Measurements from ENCODE around the gene WDR86. TPM values are rescaled to one million over a fixed set of nuclear protein-coding genes. Genes with fewer than 3 reads are reported as not detected.

Gene WDR86
- total and polyA plus RNA-seq, 2 experiments from 2014 or later = not detected

DNA sequence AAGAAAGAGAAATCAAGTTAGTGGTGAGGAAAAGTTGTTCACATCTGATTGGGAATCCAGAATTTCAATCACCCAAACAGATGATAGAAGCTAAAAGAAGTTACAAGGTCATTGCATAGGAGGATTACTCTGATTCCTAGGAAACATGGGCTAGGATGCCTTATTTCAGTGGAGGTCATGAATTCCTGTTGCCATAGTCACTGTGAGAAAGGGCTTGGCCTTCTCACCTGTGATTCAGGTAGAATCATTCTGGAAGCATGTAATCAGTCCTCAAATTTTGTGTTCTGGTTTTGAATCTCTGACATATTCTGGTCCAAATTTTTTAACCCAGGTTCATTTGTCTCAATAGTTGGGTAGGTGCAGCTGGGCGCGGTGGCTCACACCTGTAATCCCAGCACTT, 72.5 kb downstream of the WDR86 start:
- in situ Hi-C loops (cut with MboI) = no loop called here
- Histone ChIP-seq H3K9me3 (ENCODE audit: low read depth) (no peaks in the 10 kb centered on the region), H2AFZ (no peak overlapping the region), H3K4me2 (ENCODE audit: unreplicated experiment) (no peak overlapping the region), H3F3A (ENCODE audit: insufficient read depth) (no peaks in the 10 kb centered on the region), H4K20me1 (ENCODE audit: insufficient read depth) (no peaks in the 10 kb centered on the region), H3K36me3 (ENCODE audit: low read depth) (no peaks in the 10 kb centered on the region), H3K79me2 (ENCODE audit: insufficient read depth) (peaks cover 5% of the 10 kb centered on the region), H3K27ac (no peak overlapping the region), H3K9ac (no peak overlapping the region), H3K27me3 (replicated peaks; ENCODE audit: insufficient read depth) (no peaks in the 10 kb centered on the region), H3K4me1 (ENCODE audit: insufficient read depth) (no peaks in the 10 kb centered on the region), H3K9me2 (ENCODE audit: insufficient read depth) (no peaks in the 10 kb centered on the region), H3K4me3 (no peak overlapping the region)
- WGBS, 2 experiments (ENCODE audit: low coverage in 1 of 2, low lambda C conversion rate in 2 of 2, missing lambda C conversion rate in 2 of 2) = 76 to 83% methylated on average over 2 of the region's 2 CpGs
- TF ChIP-seq EZH2 (IDR thresholded peaks at IDR 0.05; ENCODE audit: insufficient read depth, poor library complexity, severe bottlenecking) (no peak), EZH2phosphoT487 (IDR thresholded peaks at IDR 0.05; ENCODE audit: insufficient read depth, low read depth) (no peak)
- no peak for DNase-seq

- Histone ChIP-seq H3K9ac (no peak overlapping the region), H3K9me2 (ENCODE audit: insufficient read depth) (no peaks in the 10 kb centered on the region), H3K4me3 (no peak overlapping the region), H3K27ac (no peak overlapping the region), H3K9me3 (ENCODE audit: low read depth) (no peaks in the 10 kb centered on the region), H2AFZ (no peak overlapping the region), H3K27me3 (replicated peaks; ENCODE audit: insufficient read depth) (no peaks in the 10 kb centered on the region), H3K36me3 (ENCODE audit: low read depth) (no peaks in the 10 kb centered on the region), H3F3A (ENCODE audit: insufficient read depth) (no peaks in the 10 kb centered on the region), H3K79me2 (ENCODE audit: insufficient read depth) (no peaks in the 10 kb centered on the region), H3K4me1 (ENCODE audit: insufficient read depth) (no peaks in the 10 kb centered on the region), H4K20me1 (ENCODE audit: insufficient read depth) (no peaks in the 10 kb centered on the region), H3K4me2 (ENCODE audit: unreplicated experiment) (no peak overlapping the region)
- DNase-seq = no peak
- in situ Hi-C loops (cut with MboI) = no loop called here
- 86 to 88% methylated on average over 12 of the region's 12 CpGs for WGBS, 2 experiments (ENCODE audit: low coverage in 1 of 2, low lambda C conversion rate in 2 of 2, missing lambda C conversion rate in 2 of 2)
- no peak for TF ChIP-seq EZH2 (IDR thresholded peaks at IDR 0.05; ENCODE audit: insufficient read depth, poor library complexity, severe bottlenecking)
- no peak for TF ChIP-seq EZH2phosphoT487 (IDR thresholded peaks at IDR 0.05; ENCODE audit: insufficient read depth, low read depth)
Measured at GRCh38 chr7:151336027-151336708, 73.7 kb downstream of the WDR86 start.

DNA sequence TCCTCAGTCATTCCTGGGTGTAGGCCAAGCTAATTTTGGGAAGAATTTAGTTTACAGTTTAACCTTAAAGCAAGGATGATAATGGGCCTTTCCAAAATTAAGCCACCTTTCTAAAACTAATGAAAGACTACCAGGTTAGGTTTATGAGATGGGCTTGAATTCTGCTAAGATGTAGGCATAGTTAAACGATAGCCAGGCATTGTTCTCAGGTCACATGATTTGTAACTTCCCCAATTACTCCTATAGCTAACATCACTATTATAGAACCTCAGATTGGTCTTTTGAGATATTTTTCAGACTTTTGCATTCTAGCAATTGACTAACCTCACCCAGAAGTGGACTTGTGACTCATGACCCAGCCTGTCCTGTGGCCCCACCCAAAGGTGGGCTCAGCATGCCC, 75.2 kb downstream of the WDR86 start:
- in situ Hi-C loops (cut with MboI) = no loop called here
- TF ChIP-seq EZH2 (IDR thresholded peaks at IDR 0.05; ENCODE audit: insufficient read depth, poor library complexity, severe bottlenecking) (no peak), EZH2phosphoT487 (IDR thresholded peaks at IDR 0.05; ENCODE audit: insufficient read depth, low read depth) (no peak)
- WGBS, 2 experiments (ENCODE audit: low coverage in 1 of 2, low lambda C conversion rate in 2 of 2, missing lambda C conversion rate in 2 of 2) = 75 to 79% methylated on average over 1 of the region's 1 CpG

More for the DNA sequence above, 75.2 kb downstream of the WDR86 start:
- no peak overlapping the region for H3K9ac ChIP-seq
- no peak overlapping the region for H3K4me3 ChIP-seq
- H3F3A ChIP-seq (ENCODE audit: insufficient read depth) = no peaks in the 10 kb centered on the region
- H4K20me1 ChIP-seq (ENCODE audit: insufficient read depth) = no peaks in the 10 kb centered on the region
- H3K79me2 ChIP-seq (ENCODE audit: insufficient read depth) = no peaks in the 10 kb centered on the region
- no peak overlapping the region for H3K27ac ChIP-seq
- H3K9me3 ChIP-seq (ENCODE audit: low read depth) = no peaks in the 10 kb centered on the region
- H3K4me1 ChIP-seq (ENCODE audit: insufficient read depth) = no peaks in the 10 kb centered on the region
- H2AFZ ChIP-seq = no peak overlapping the region
- no peak overlapping the region for H3K4me2 ChIP-seq (ENCODE audit: unreplicated experiment)
- DNase-seq = no peak
- H3K27me3 ChIP-seq (replicated peaks; ENCODE audit: insufficient read depth) = no peaks in the 10 kb centered on the region
- H3K36me3 ChIP-seq (ENCODE audit: low read depth) = no peaks in the 10 kb centered on the region
- H3K9me2 ChIP-seq (ENCODE audit: insufficient read depth) = no peaks in the 10 kb centered on the region

Small RNA genes within 50 kb of the gene (microRNA-seq; reads per million reads assigned to microRNA genes)
- gene MIR3907 (ENCODE audit: borderline number of aligned reads) = not detected

Small RNA genes within 50 kb of the gene (small RNA-seq; reads per million reads assigned to genes)
- gene MIR3907 (ENCODE audit: low read depth, low replicate concordance) = not detected

Other genes starting within 250 kb of the WDR86 start
- gene GBX1, start 242.3 kb downstream of the WDR86 start, total RNA-seq (2014; rRNA removed; shearing (Covaris generic)) = not detected in 2 replicates
- gene GBX1, start 242.3 kb downstream of the WDR86 start, polyA plus RNA-seq (2016; fragmentation: Nextera tagmentation; extraction: Ambion mirVana) = not detected in 2 replicates
- gene ASB10, start 222.8 kb downstream of the WDR86 start, total RNA-seq (2014; rRNA removed; shearing (Covaris generic)) = not detected in 2 replicates
- gene ASB10, start 222.8 kb downstream of the WDR86 start, polyA plus RNA-seq (2016; fragmentation: Nextera tagmentation; extraction: Ambion mirVana) = not detected in 2 replicates
- gene H2BK1, start 199.6 kb downstream of the WDR86 start, total RNA-seq (2014; rRNA removed; shearing (Covaris generic)) = not detected in 2 replicates
- gene H2BK1, start 199.6 kb downstream of the WDR86 start, polyA plus RNA-seq (2016; fragmentation: Nextera tagmentation; extraction: Ambion mirVana) = not detected in 2 replicates
- gene ABCF2, start 182.8 kb downstream of the WDR86 start, total RNA-seq (2014; rRNA removed; shearing (Covaris generic)) = 69.7 and 74.9 TPM in 2 replicates
- gene ABCF2, start 182.8 kb downstream of the WDR86 start, polyA plus RNA-seq (2016; fragmentation: Nextera tagmentation; extraction: Ambion mirVana) = 40.7 and 40.9 TPM in 2 replicates
- 120 and 139 TPM in 2 replicates for gene CHPF2, start 177.6 kb downstream of the WDR86 start, total RNA-seq (2014; rRNA removed; shearing (Covaris generic))
- 48.0 and 51.3 TPM in 2 replicates for gene CHPF2, start 177.6 kb downstream of the WDR86 start, polyA plus RNA-seq (2016; fragmentation: Nextera tagmentation; extraction: Ambion mirVana)
- gene SMARCD3, start 161.3 kb downstream of the WDR86 start, total RNA-seq (2014; rRNA removed; shearing (Covaris generic)) = 32.2 and 34.0 TPM in 2 replicates
- gene SMARCD3, start 161.3 kb downstream of the WDR86 start, polyA plus RNA-seq (2016; fragmentation: Nextera tagmentation; extraction: Ambion mirVana) = 19.8 and 22.4 TPM in 2 replicates
- gene NUB1, start 68.2 kb downstream of the WDR86 start, total RNA-seq (2014; rRNA removed; shearing (Covaris generic)) = 43.4 and 60.3 TPM in 2 replicates
- 41.7 and 48.0 TPM in 2 replicates for gene NUB1, start 68.2 kb downstream of the WDR86 start, polyA plus RNA-seq (2016; fragmentation: Nextera tagmentation; extraction: Ambion mirVana)
- gene CRYGN, start 30.1 kb upstream of the WDR86 start, total RNA-seq (2014; rRNA removed; shearing (Covaris generic)) = not detected in 2 replicates
- gene CRYGN, start 30.1 kb upstream of the WDR86 start, polyA plus RNA-seq (2016; fragmentation: Nextera tagmentation; extraction: Ambion mirVana) = not detected in 2 replicates
- gene RHEB, start 109.9 kb upstream of the WDR86 start, total RNA-seq (2014; rRNA removed; shearing (Covaris generic)) = 86.4 and 91.4 TPM in 2 replicates
- 226 and 235 TPM in 2 replicates for gene RHEB, start 109.9 kb upstream of the WDR86 start, polyA plus RNA-seq (2016; fragmentation: Nextera tagmentation; extraction: Ambion mirVana)